ENCODE data around the gene JAKMIP1. TPM values are rescaled to one million over a fixed set of nuclear protein-coding genes. Genes with fewer than 3 reads are reported as not detected.

JAKMIP1 gene
- total RNA-seq, 4 donors from 2014 or later: 0.39 to 4.5 (median 1.9) TPM; not detected in 1

DNA sequence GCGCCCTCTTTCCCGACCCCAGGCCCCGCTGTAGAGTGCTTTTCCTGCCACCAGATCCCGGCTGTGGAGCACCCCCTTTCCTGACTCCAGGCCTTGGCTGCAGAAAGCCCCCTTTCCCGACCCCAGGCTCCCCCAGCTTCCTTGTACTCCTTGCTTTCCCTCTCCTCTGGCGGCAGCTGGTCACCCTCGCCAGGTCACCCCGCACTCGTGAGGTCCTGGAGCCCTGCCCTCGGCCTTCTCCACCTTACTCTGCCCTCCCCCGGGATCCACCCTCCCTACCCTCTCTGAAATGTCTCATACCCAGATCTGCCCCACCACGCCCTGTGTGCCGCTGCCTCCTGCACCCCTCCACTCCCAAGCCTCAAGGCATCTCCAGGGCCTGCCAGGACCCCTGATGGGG lies 157.2 kb downstream of the JAKMIP1 start:
- no peaks in the 10 kb centered on the region for H3K4me1 ChIP-seq
- H3K36me3 ChIP-seq: no peaks in the 10 kb centered on the region
- no peak for TF ChIP-seq POLR2AphosphoS5 (IDR thresholded peaks at IDR 0.05)
- TF ChIP-seq POLR2A (IDR thresholded peaks at IDR 0.05): no peak
- TF ChIP-seq, protein P1, sequence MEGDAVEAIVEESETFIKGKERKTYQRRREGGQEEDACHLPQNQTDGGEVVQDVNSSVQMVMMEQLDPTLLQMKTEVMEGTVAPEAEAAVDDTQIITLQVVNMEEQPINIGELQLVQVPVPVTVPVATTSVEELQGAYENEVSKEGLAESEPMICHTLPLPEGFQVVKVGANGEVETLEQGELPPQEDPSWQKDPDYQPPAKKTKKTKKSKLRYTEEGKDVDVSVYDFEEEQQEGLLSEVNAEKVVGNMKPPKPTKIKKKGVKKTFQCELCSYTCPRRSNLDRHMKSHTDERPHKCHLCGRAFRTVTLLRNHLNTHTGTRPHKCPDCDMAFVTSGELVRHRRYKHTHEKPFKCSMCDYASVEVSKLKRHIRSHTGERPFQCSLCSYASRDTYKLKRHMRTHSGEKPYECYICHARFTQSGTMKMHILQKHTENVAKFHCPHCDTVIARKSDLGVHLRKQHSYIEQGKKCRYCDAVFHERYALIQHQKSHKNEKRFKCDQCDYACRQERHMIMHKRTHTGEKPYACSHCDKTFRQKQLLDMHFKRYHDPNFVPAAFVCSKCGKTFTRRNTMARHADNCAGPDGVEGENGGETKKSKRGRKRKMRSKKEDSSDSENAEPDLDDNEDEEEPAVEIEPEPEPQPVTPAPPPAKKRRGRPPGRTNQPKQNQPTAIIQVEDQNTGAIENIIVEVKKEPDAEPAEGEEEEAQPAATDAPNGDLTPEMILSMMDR (IDR thresholded peaks at IDR 0.05): no peak
- TF ChIP-seq EP300 (IDR thresholded peaks at IDR 0.05): no peak
- H3K27ac ChIP-seq: no peak overlapping the region
- H3K9me3 ChIP-seq: no peaks in the 10 kb centered on the region
- peaks cover 59% of the 10 kb centered on the region for H3K27me3 ChIP-seq
- 71 to 80% methylated on average over 2 to 9 of the region's 13 CpGs for WGBS, 2 donors (ENCODE audit: low coverage in 1 of 2)
- no peak for ATAC-seq
- H3K4me3 ChIP-seq: no peak overlapping the region

DNA sequence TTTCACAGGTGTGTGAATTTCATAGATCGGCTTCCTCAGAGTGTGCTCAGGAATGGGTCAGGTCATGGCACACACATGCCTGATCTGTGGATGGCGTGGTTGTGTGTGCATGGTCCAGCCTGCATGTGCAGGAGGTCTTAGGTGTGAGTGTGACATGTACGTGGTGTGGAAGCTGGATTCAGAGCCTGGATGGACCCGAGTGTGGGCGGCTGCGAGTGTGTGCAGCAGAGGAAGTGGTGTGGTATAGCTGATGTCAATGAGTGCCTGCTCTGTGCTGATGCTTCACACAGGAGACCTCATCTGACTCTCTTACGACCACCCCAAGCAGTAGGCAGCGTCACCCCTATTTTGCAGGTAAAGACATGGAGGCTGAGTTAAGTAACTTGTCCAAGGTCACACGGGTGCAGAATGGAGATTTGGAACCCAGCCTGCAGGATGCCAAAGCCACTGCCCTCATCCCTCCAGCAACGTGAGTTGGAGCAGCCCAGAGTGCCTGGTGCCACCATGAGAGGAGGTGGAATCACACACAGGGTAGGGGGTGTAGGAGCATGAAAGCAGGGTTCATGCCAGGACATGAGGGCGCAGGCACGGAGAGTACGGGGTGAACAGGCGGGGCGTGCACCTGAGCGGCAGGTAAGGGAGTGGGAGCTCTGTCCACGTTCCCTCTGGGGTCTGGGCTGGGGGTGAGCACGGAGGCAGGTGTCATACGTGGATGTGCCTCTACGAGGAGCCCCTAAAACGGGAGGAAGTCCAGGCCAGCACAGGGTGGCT lies 157.9 kb downstream of the JAKMIP1 start:
- ATAC-seq: no peak
- Histone ChIP-seq H3K36me3 (no peaks in the 10 kb centered on the region), H3K4me1 (no peaks in the 10 kb centered on the region), H3K4me3 (no peak overlapping the region), H3K9me3 (no peaks in the 10 kb centered on the region), H3K27me3 (peaks cover 59% of the 10 kb centered on the region), H3K27ac (no peak overlapping the region)
- whole genome bisulfite sequencing, 2 donors (ENCODE audit: low coverage in 1 of 2): 72 to 83% methylated on average over 13 to 20 of the region's 21 CpGs
- no peak for TF ChIP-seq POLR2A (IDR thresholded peaks at IDR 0.05)
- TF ChIP-seq POLR2AphosphoS5 (IDR thresholded peaks at IDR 0.05): no peak
- TF ChIP-seq, protein P1 (IDR thresholded peaks at IDR 0.05): no peak
- no peak for TF ChIP-seq EP300 (IDR thresholded peaks at IDR 0.05)

DNA sequence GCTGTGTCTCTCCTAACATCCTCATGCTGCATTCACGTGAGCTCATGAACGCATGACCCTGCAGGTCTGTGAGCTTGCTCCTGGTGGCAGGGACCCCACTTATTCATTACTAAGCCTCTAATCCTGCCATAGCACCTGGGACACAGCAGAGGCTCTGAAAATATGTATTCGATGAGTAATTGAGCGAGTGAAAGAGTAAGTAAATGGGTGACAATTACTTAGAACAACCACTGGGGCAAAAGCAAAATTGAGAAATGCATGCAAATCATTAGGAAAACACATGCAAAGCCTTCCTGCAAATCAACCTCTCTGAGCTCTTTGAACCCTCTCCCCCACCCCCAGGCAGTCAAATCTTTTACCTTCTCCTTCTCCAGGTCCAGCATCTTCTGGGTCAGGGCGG lies 158.5 kb downstream of the JAKMIP1 start:
- Histone ChIP-seq H3K9me3 (no peaks in the 10 kb centered on the region), H3K36me3 (no peaks in the 10 kb centered on the region), H3K27ac (no peak overlapping the region), H3K27me3 (peaks cover 52% of the 10 kb centered on the region), H3K4me3 (no peak overlapping the region), H3K4me1 (no peaks in the 10 kb centered on the region)
- ATAC-seq: no peak
- TF ChIP-seq, protein P1 (IDR thresholded peaks at IDR 0.05): no peak
- TF ChIP-seq POLR2A (IDR thresholded peaks at IDR 0.05): no peak
- TF ChIP-seq POLR2AphosphoS5 (IDR thresholded peaks at IDR 0.05): no peak
- no peak for TF ChIP-seq EP300 (IDR thresholded peaks at IDR 0.05)
- WGBS, 2 donors (ENCODE audit: low coverage in 1 of 2): 62 to 86% methylated on average over 2 to 4 of the region's 5 CpGs

DNA sequence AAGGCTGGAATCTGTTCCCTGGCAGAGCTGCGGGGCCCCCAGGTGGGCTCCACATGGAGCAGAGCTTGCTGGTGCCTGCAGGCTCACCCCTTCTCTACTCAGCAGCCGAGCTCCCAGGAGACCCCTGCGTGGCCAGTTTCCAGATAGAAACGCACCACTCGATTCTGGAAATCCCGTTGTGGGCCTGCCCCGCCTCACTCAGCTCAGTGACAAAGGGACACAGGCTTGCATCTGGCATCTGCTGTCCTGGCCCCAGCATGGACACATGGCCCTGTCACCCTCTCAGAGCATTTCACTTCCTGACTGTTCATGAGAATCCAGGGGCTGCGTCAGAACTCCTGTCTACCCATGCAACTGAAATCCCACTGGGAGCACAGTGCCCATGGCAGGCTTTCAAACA lies 161.6 kb downstream of the JAKMIP1 start:
- no peaks in the 10 kb centered on the region for H3K4me1 ChIP-seq

More for the DNA sequence above, 161.6 kb downstream of the JAKMIP1 start:
- H3K36me3 ChIP-seq: no peaks in the 10 kb centered on the region
- H3K9me3 ChIP-seq: no peaks in the 10 kb centered on the region
- no peak overlapping the region for H3K27ac ChIP-seq
- H3K27me3 ChIP-seq: peaks cover 23% of the 10 kb centered on the region
- no peak for ATAC-seq
- H3K4me3 ChIP-seq: no peak overlapping the region
- WGBS, 2 donors (ENCODE audit: low coverage in 1 of 2): 73% methylated on average over 4 of the region's 8 CpGs; no CpG with 5 or more reads in 1 of the 2 donors
- TF ChIP-seq POLR2A (IDR thresholded peaks at IDR 0.05) (no peak), POLR2AphosphoS5 (IDR thresholded peaks at IDR 0.05) (no peak), EP300 (IDR thresholded peaks at IDR 0.05) (no peak)
- TF ChIP-seq, protein P1 (IDR thresholded peaks at IDR 0.05): no peak
